ENCODE measurements around the gene SFT2D1.

GRCh38 chr6:166277892-166278578 is 64.3 kb downstream of the SFT2D1 start:
- TF ChIP-seq CTCF (IDR thresholded peaks at IDR 0.05) (no peak), POLR2A (IDR thresholded peaks at IDR 0.05) (no peak), POLR2AphosphoS5 (IDR thresholded peaks at IDR 0.05) (no peak)
